Mesenchymal stem cell (in vitro differentiated cells and primary cell): ENCODE measurements around the gene SLC46A1.

Experiments used
- DNase-seq: peaks from one replicate; pipeline ENCODE4 v3.0.0-alpha.2; 2013
- H2AFZ ChIP-seq: one replicate; pipeline ENCODE4 v1.6.1; 2013; ENCODE audit warnings: low read depth, mild to moderate bottlenecking, control low read depth, inconsistent platforms, low read length, moderate library complexity
- H2AK5ac ChIP-seq: 2 replicates; pipeline ENCODE4 v1.6.1; 2013; ENCODE audit warnings: low read length, moderate library complexity, mild to moderate bottlenecking, inconsistent platforms; ENCODE audit not compliant: severe bottlenecking
- H2BK120ac ChIP-seq: one replicate; pipeline ENCODE4 v1.6.1; 2013; ENCODE audit warnings: low read depth, mild to moderate bottlenecking, inconsistent platforms, low read length, moderate library complexity
- H2BK12ac ChIP-seq, 2 experiments: one replicate each; pipeline ENCODE4 v1.6.1; 2013; ENCODE audit warnings: inconsistent platforms in 2 of 2, low read length in 2 of 2, mild to moderate bottlenecking in 2 of 2, moderate library complexity in 2 of 2, control low read depth in 1 of 2
- H2BK15ac ChIP-seq: one replicate; pipeline ENCODE4 v1.6.1; 2013; ENCODE audit warnings: mild to moderate bottlenecking, low read depth, inconsistent platforms; ENCODE audit not compliant: poor library complexity, severe bottlenecking
- H2BK5ac ChIP-seq: 2 replicates; pipeline ENCODE4 v1.6.1; 2013; ENCODE audit warnings: low read depth, mild to moderate bottlenecking, low read length, control low read depth, inconsistent platforms; ENCODE audit not compliant: poor library complexity, severe bottlenecking
- H3K14ac ChIP-seq, 2 experiments: one replicate each; pipeline ENCODE4 v1.6.1; 2013; ENCODE audit warnings: inconsistent platforms in 2 of 2, low read length in 2 of 2, control low read depth in 1 of 2, mild to moderate bottlenecking in 1 of 2, moderate library complexity in 1 of 2
- H3K18ac ChIP-seq, 2 experiments: one replicate each; pipeline ENCODE4 v1.6.1; 2013; ENCODE audit warnings: inconsistent platforms in 2 of 2, low read length in 2 of 2, control low read depth in 1 of 2, low read depth in 1 of 2, mild to moderate bottlenecking in 1 of 2
- H3K23ac ChIP-seq, 2 experiments: one replicate each; pipeline ENCODE4 v1.6.1; 2013; ENCODE audit warnings: inconsistent platforms in 2 of 2, low read length in 2 of 2, mild to moderate bottlenecking in 2 of 2, moderate library complexity in 2 of 2, control low read depth in 1 of 2
- H3K27ac ChIP-seq: 2 replicates; pipeline ENCODE4 v1.5.1; 2013; ENCODE audit warnings: mild to moderate bottlenecking, moderate library complexity, low read length, control low read depth, inconsistent platforms; ENCODE audit not compliant: poor library complexity, severe bottlenecking
- H3K27me3 ChIP-seq, 2 experiments: 2 replicates each; pipeline versions ENCODE4 v1.6.1 to v1.7.0; 2013; ENCODE audit warnings: low read length in 2 of 2, mild to moderate bottlenecking in 2 of 2, moderate library complexity in 2 of 2, control low read depth in 1 of 2, inconsistent platforms in 1 of 2; ENCODE audit not compliant: control insufficient read depth in 1 of 2, insufficient read depth in 1 of 2
- H3K36me3 ChIP-seq, 2 experiments: 2 replicates each; pipeline versions ENCODE4 v1.6.1 to v1.7.0; 2013; ENCODE audit warnings: low read length in 2 of 2, control low read depth in 1 of 2, inconsistent platforms in 1 of 2, low read depth in 1 of 2, mild to moderate bottlenecking in 1 of 2; ENCODE audit not compliant: insufficient read depth in 2 of 2, control insufficient read depth in 1 of 2
- H3K4ac ChIP-seq, 2 experiments: one replicate each; pipeline ENCODE4 v1.6.1; 2013; ENCODE audit warnings: inconsistent platforms in 2 of 2, low read length in 2 of 2, mild to moderate bottlenecking in 2 of 2, moderate library complexity in 2 of 2, control low read depth in 1 of 2, low read depth in 1 of 2
- H3K4me1 ChIP-seq: 2 replicates; pipeline ENCODE4 v1.6.1; 2013; ENCODE audit warnings: low read depth, low read length, control low read depth; ENCODE audit not compliant: control insufficient read depth, insufficient read depth
- H3K4me2 ChIP-seq: 2 replicates; pipeline ENCODE4 v1.6.1; 2013; ENCODE audit warnings: low read length, mild to moderate bottlenecking, inconsistent platforms; ENCODE audit not compliant: poor library complexity, severe bottlenecking
- H3K4me3 ChIP-seq, 2 experiments: 2 replicates each; pipeline versions ENCODE4 v1.5.1 to v1.7.0; 2013; ENCODE audit warnings: low read length in 2 of 2, mild to moderate bottlenecking in 2 of 2, control low read depth in 1 of 2, low read depth in 1 of 2; ENCODE audit not compliant: insufficient read depth in 1 of 2
- H3K79me1 ChIP-seq: replicated peaks from 2 replicates; pipeline ENCODE4 v1.6.1; 2013; ENCODE audit warnings: mild to moderate bottlenecking, control low read depth, low read length, inconsistent platforms; ENCODE audit not compliant: poor library complexity, severe bottlenecking
- H3K9ac ChIP-seq: 2 replicates; pipeline ENCODE4 v1.7.0; 2013; ENCODE audit warnings: mild to moderate bottlenecking, low read length, moderate library complexity
- H3K9me3 ChIP-seq: 2 replicates; pipeline ENCODE4 v1.7.0; 2013; ENCODE audit warnings: mild to moderate bottlenecking, low read length; ENCODE audit not compliant: control insufficient read depth
- H4K8ac ChIP-seq: one replicate; pipeline ENCODE4 v1.6.1; 2013; ENCODE audit warnings: inconsistent platforms, mild to moderate bottlenecking, low read length, moderate library complexity
- H4K91ac ChIP-seq: one replicate; pipeline ENCODE4 v1.6.1; 2013; ENCODE audit warnings: mild to moderate bottlenecking, low read length, inconsistent platforms
- WGBS: methylation state at CpG from one replicate; pipeline ENCODE4 v1.1.7; 2013; ENCODE audit warnings: mixed read lengths; 5-methylcytosine and 5-hydroxymethylcytosine counted together

Gene SLC46A1

DNA sequence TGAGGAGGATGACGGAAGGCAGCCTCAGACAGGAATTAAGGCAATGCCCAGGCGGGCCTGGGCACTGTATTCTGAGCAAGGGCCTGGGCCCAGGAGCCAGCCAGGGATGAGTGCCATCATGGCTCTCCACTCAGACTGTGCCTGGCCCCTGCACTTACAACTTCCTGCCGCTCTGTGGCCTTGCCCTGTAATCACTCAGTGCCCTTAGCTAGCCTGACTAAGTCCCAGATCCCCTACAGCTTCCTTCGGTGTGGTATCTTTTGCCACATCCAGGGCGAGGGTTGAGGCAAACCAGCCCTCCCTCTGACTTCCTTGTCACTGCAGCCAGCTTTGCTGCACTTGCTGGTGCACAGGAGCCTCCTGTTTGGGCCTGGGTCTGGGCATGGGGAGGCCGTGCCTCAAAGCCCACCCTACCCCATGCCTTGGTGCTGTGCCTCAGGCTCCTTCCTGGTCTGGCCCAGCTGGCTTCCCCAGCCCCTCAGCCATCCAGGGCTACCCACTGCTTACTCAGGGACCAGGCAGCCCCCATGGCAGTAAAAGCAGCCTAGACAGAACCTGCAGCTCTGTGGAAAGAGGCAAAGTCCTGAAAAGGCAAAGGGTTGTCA is 9.3 kb downstream of the SLC46A1 start:
- peak overlapping the region in 1 of 2 experiments; percentile 11 for H3K18ac ChIP-seq
- H2BK120ac ChIP-seq, result no peak overlapping the region
- H2BK12ac ChIP-seq, result no peak overlapping the region
- WGBS, result 45% methylated on average over 6 of the region's 6 CpGs
- H3K14ac ChIP-seq, result no peak overlapping the region
- no peak overlapping the region for H4K8ac ChIP-seq
- no peak overlapping the region for H3K9ac ChIP-seq
- H2AK5ac ChIP-seq, result no peak overlapping the region
- peaks cover 19% of the 10 kb centered on the region for H3K4me1 ChIP-seq
- DNase-seq, result no peak
- H3K27me3 ChIP-seq, result no peaks in the 10 kb centered on the region
- no peak overlapping the region for H3K4me3 ChIP-seq
- H4K91ac ChIP-seq, result no peak overlapping the region
- H3K9me3 ChIP-seq, result no peaks in the 10 kb centered on the region
- no peaks in the 10 kb centered on the region for H3K79me1 ChIP-seq
- H3K4me2 ChIP-seq, result peak overlapping the region; percentile 17
- no peak overlapping the region for H3K4ac ChIP-seq
- no peak overlapping the region for H2AFZ ChIP-seq
- peaks cover 17 to 32% of the 10 kb centered on the region in 2 experiments for H3K36me3 ChIP-seq
- no peak overlapping the region for H2BK5ac ChIP-seq
- no peak overlapping the region for H2BK15ac ChIP-seq
- H3K23ac ChIP-seq, result no peak overlapping the region
- H3K27ac ChIP-seq, result no peak overlapping the region

GRCh38 chr17:28395968-28396367 is 10.0 kb downstream of the SLC46A1 start:
- no peak overlapping the region for H2BK15ac ChIP-seq
- H3K18ac ChIP-seq, result no peak overlapping the region
- H4K8ac ChIP-seq, result no peak overlapping the region
- WGBS, result 85% methylated on average over 6 of the region's 6 CpGs
- H2BK120ac ChIP-seq, result no peak overlapping the region
- no peaks in the 10 kb centered on the region for H3K9me3 ChIP-seq
- H3K4me1 ChIP-seq, result peaks cover 19% of the 10 kb centered on the region
- H3K9ac ChIP-seq, result no peak overlapping the region
- H3K23ac ChIP-seq, result no peak overlapping the region
- no peak overlapping the region for H2BK12ac ChIP-seq
- no peak overlapping the region for H3K14ac ChIP-seq
- H3K79me1 ChIP-seq, result no peaks in the 10 kb centered on the region
- no peak overlapping the region for H3K4me3 ChIP-seq
- H4K91ac ChIP-seq, result no peak overlapping the region
- no peaks in the 10 kb centered on the region for H3K27me3 ChIP-seq
- H3K36me3 ChIP-seq, result peaks cover 17 to 30% of the 10 kb centered on the region in 2 experiments
- H3K4ac ChIP-seq, result no peak overlapping the region
- H2AK5ac ChIP-seq, result no peak overlapping the region
- no peak overlapping the region for H2AFZ ChIP-seq
- no peak overlapping the region for H3K27ac ChIP-seq
- no peak overlapping the region for H3K4me2 ChIP-seq
- DNase-seq, result no peak
- H2BK5ac ChIP-seq, result no peak overlapping the region

DNA sequence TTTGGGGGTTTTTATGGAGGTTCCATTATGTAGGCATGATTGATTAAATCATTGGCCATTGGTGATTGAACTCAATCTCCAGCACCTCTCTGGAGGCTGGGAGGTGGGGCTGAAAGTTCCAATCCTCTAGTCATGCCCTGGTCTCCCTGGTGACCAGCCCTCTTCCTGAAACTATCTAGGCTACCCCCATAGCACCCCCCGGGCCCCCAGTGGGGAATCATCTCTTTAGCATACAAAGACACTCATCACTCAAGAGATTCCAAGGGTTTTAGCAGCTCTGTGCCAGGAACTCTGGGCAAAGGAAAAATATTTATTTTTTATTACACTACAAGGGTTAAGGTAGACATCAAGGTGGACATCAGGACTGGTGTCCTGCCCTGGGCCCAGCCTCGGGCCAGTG is 10.6 kb downstream of the SLC46A1 start:
- Histone ChIP-seq H2BK12ac (no peak overlapping the region), H3K27ac (no peak overlapping the region), H3K23ac (no peak overlapping the region), H3K79me1 (no peaks in the 10 kb centered on the region), H3K4ac (no peak overlapping the region), H3K4me1 (peaks cover 19% of the 10 kb centered on the region), H2BK5ac (no peak overlapping the region), H3K27me3 (no peaks in the 10 kb centered on the region), H2AFZ (no peak overlapping the region), H2BK120ac (no peak overlapping the region), H3K18ac (no peak overlapping the region), H3K14ac (no peak overlapping the region), H2AK5ac (no peak overlapping the region), H3K4me3 (no peak overlapping the region), H3K9me3 (no peaks in the 10 kb centered on the region), H3K9ac (no peak overlapping the region), H4K91ac (no peak overlapping the region), H3K36me3 (peaks cover 17 to 30% of the 10 kb centered on the region in 2 experiments), H4K8ac (no peak overlapping the region), H3K4me2 (no peak overlapping the region), H2BK15ac (no peak overlapping the region)
- 80% methylated on average over 2 of the region's 2 CpGs for WGBS
- no peak for DNase-seq

DNA sequence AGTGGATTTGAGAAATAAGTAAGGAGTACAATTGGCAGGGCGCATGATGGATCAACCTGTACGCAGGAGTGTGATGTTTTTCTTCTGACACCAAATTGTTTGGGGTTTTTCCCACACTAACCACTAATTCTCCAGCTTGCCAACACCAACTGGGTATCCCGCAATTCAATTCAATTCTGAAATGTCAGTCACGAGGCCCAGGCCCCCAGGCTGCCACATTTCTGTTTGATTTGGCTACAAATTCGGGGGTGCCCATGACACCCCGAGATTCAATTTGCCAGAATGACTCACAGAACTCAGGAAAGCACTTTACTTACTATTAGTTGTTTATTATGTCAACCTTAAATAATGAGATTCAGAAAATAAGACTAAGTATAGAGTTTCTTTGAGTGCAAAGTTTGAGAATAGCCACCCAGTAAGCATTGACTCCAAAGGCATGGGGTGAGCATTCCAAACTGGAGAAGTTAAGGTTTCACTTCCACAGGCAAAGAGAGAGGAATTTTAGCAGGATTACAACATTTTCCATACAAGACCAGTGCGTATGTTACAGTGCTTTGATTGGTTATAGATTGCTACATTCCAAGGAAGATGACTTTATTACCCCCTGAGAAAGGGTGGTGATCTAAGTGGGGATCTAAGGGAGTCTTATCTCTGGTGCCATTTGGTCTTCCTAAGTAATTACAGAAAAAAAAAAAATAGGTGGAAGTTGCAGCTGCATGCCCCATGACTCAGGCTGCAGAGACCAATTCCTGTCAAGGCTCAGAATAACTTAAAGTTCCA is 11.5 kb downstream of the SLC46A1 start:
- Histone ChIP-seq H3K4me1 (peaks cover 19% of the 10 kb centered on the region), H3K4me2 (no peak overlapping the region), H3K9me3 (no peaks in the 10 kb centered on the region), H3K79me1 (no peaks in the 10 kb centered on the region), H2BK5ac (no peak overlapping the region), H2BK12ac (no peak overlapping the region), H2AK5ac (no peak overlapping the region), H3K36me3 (peaks cover 17 to 33% of the 10 kb centered on the region in 2 experiments), H2BK120ac (no peak overlapping the region), H2AFZ (no peak overlapping the region), H4K91ac (no peak overlapping the region), H3K4ac (no peak overlapping the region), H3K27me3 (no peaks in the 10 kb centered on the region), H3K4me3 (no peak overlapping the region), H4K8ac (no peak overlapping the region), H3K9ac (no peak overlapping the region), H3K14ac (no peak overlapping the region), H3K23ac (no peak overlapping the region), H3K18ac (no peak overlapping the region), H2BK15ac (no peak overlapping the region), H3K27ac (no peak overlapping the region)
- DNase-seq, result peak; percentile 62
- 79% methylated on average over 6 of the region's 7 CpGs for WGBS
